Measurements from ENCODE around the gene ADISSP.

DNA sequence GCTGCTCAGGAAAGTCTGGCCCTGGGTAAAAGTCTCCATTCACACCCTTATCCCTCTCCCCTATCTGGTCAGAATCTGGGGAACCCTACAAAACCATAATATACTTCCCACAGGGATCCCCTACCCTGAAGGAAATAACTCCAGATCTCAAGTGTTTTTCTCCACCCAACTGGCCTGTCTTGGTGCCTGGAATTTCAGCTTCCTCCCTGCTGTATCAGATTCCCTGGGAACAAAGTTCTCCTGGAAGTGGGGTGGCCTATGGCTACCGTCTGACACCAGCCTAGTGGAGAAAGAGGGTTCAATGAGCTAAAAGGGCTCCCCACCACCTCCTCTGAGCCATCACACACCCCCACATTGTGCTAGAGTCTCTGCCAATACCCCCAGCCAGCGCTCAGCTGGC lies 20.1 kb downstream of the ADISSP start:
- no peak for TF ChIP-seq EZH2 (IDR thresholded peaks at IDR 0.05; ENCODE audit: borderline replicate concordance, insufficient read depth, low read depth, low read length, poor library complexity, severe bottlenecking)
- TF ChIP-seq, protein P1, sequence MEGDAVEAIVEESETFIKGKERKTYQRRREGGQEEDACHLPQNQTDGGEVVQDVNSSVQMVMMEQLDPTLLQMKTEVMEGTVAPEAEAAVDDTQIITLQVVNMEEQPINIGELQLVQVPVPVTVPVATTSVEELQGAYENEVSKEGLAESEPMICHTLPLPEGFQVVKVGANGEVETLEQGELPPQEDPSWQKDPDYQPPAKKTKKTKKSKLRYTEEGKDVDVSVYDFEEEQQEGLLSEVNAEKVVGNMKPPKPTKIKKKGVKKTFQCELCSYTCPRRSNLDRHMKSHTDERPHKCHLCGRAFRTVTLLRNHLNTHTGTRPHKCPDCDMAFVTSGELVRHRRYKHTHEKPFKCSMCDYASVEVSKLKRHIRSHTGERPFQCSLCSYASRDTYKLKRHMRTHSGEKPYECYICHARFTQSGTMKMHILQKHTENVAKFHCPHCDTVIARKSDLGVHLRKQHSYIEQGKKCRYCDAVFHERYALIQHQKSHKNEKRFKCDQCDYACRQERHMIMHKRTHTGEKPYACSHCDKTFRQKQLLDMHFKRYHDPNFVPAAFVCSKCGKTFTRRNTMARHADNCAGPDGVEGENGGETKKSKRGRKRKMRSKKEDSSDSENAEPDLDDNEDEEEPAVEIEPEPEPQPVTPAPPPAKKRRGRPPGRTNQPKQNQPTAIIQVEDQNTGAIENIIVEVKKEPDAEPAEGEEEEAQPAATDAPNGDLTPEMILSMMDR (IDR thresholded peaks at IDR 0.05) = no peak

Measured in B cell (primary cell).